ENCODE measurements around the gene KCNJ3.

KCNJ3 gene

GRCh38 chr2:154698721-154699574 is 453 bp downstream of the KCNJ3 start:
- no peaks in the 10 kb centered on the region for H3K36me3 ChIP-seq (ENCODE audit: control insufficient read depth in 2 of 2, insufficient read depth in 1 of 2, low read length in 2 of 2)
- ChIA-PET CTCF (no interaction called here), POLR2A (no interaction called here)
- H3K27ac ChIP-seq (ENCODE audit: extremely low read depth, low read depth, low read length) = no peak overlapping the region
- TF ChIP-seq ZNF398 (tag by site-specific recombination; IDR thresholded peaks at IDR 0.05) = no peak
- TF ChIP-seq PRDM4 (tag by site-specific recombination; IDR thresholded peaks at IDR 0.05) = no peak
- TF ChIP-seq ZNF302 (tag by site-specific recombination; IDR thresholded peaks at IDR 0.05; ENCODE audit: low read depth) = no peak
- no peak for TF ChIP-seq ZBTB6 (tag by site-specific recombination; IDR thresholded peaks at IDR 0.05)
- TF ChIP-seq ZNF223 (tag by site-specific recombination; IDR thresholded peaks at IDR 0.05) = no peak
- no peak for TF ChIP-seq ZNF10 (tag by site-specific recombination; IDR thresholded peaks at IDR 0.05)
- TF ChIP-seq SCRT1 (tag by site-specific recombination; IDR thresholded peaks at IDR 0.05; ENCODE audit: borderline replicate concordance) = no peak
- TF ChIP-seq OSR2 (tag by site-specific recombination; IDR thresholded peaks at IDR 0.05) = no peak
- TF ChIP-seq ZNF837 (tag by site-specific recombination; IDR thresholded peaks at IDR 0.05) = no peak
- no peak for TF ChIP-seq PBX3 (CRISPR knock-in tag; IDR thresholded peaks at IDR 0.05)
- no peak for TF ChIP-seq ZNF677 (tag by site-specific recombination; IDR thresholded peaks at IDR 0.05)
- TF ChIP-seq ZNF121 (tag by site-specific recombination; IDR thresholded peaks at IDR 0.05) = no peak
- no peaks in the 10 kb centered on the region for H3K4me1 ChIP-seq (ENCODE audit: control insufficient read depth, insufficient read depth, low read length)
- no peaks in the 10 kb centered on the region for H3K9me3 ChIP-seq (ENCODE audit: control insufficient read depth, insufficient read depth, low read depth, low read length)
- peak overlapping the region; percentile 6; the same call in 1 of the 2 replicates for H3K4me3 ChIP-seq (ENCODE audit: low read depth, low read length)

- no peaks in the 10 kb centered on the region for H3K36me3 ChIP-seq (ENCODE audit: control insufficient read depth in 2 of 2, insufficient read depth in 1 of 2, low read length in 2 of 2)
- no peaks in the 10 kb centered on the region for H3K4me1 ChIP-seq (ENCODE audit: control insufficient read depth, insufficient read depth, low read length)
- CTCF ChIA-PET = no interaction called here
- H3K4me3 ChIP-seq (ENCODE audit: low read depth, low read length) = no peak overlapping the region
- POLR2A ChIA-PET = no interaction called here
- H3K9me3 ChIP-seq (ENCODE audit: control insufficient read depth, insufficient read depth, low read depth, low read length) = no peaks in the 10 kb centered on the region
- TF ChIP-seq GLI2 (tag by site-specific recombination; IDR thresholded peaks at IDR 0.05; ENCODE audit: borderline replicate concordance, low read depth) = no peak
- no peak for TF ChIP-seq ZSCAN5A (tag by site-specific recombination; IDR thresholded peaks at IDR 0.05)
- no peak for TF ChIP-seq ZNF791 (tag by site-specific recombination; IDR thresholded peaks at IDR 0.05)
- no peak for TF ChIP-seq ZNF488 (tag by site-specific recombination; IDR thresholded peaks at IDR 0.05)
- TF ChIP-seq ZNF561 (tag by site-specific recombination; IDR thresholded peaks at IDR 0.05; ENCODE audit: borderline replicate concordance) = no peak
- TF ChIP-seq ZNF555 (tag by site-specific recombination; conservative IDR thresholded peaks at IDR 0.05) = no peak
- no peak for TF ChIP-seq ZNF10 (tag by site-specific recombination; IDR thresholded peaks at IDR 0.05)
- TF ChIP-seq ZNF600 (tag by site-specific recombination; IDR thresholded peaks at IDR 0.05) = no peak
- H3K27ac ChIP-seq (ENCODE audit: extremely low read depth, low read depth, low read length) = no peak overlapping the region
These were observed 1.1 kb downstream of the KCNJ3 start for GRCh38 chr2:154699575-154699930.

All from HEK293 (cell line).